Esophagus squamous epithelium (tissue), 4 donors: Measurements from ENCODE around the gene CITED1.

Experiments used
- CTCF ChIP-seq, 6 experiments: fragments of 450-650 bp in 4 of 6; fragments of 200-600 bp in 2 of 6; sonication (generic) in 2 of 6; IDR thresholded peaks; one replicate each; pipeline ENCODE4 v1.5.1; 2016 to 2019; ENCODE audit warnings: antibody characterized with exemption in 6 of 6, mild to moderate bottlenecking in 4 of 6, moderate library complexity in 4 of 6
- POLR2A ChIP-seq, 4 donors: fragments of 450-650 bp; IDR thresholded peaks; one replicate each; pipeline ENCODE4 v1.6.1; 2017; ENCODE audit warnings: antibody characterized with exemption in 4 of 4, mild to moderate bottlenecking in 4 of 4, moderate library complexity in 3 of 4

DNA sequence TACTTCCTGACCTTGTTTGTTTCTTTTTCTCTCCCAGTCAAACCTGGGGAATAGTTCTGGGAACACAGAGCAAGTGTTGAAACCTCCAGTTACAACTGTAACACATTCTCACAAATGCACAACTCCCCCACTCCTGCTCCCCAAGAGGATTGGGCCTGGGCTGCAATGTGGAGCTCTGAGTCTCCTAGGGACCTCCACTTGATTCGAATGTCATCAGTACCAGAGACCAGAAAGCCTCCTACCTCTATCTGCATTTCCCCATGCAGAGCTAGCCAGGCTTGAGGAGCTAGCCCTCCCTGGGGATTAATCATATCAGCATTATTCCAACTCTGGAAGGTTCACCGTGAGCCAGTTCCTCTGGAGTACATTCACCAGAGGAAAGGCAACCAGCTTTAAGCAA is 41.7 kb upstream of the CITED1 start:
- TF ChIP-seq CTCF (IDR thresholded peaks at IDR 0.05) (no peak), POLR2A (IDR thresholded peaks at IDR 0.05) (no peak)
